SK-N-SH (cell line): ENCODE results near the gene SLC2A10. TPM values are rescaled to one million over a fixed set of nuclear protein-coding genes. Genes with fewer than 3 reads are reported as not detected.

ENCODE experiments used
- CTCF ChIA-PET: fragments of 300-600, 350-600 bp; formaldehyde crosslinking; extraction: SDS; loops from one replicate; lab custom pipeline; 2021; lab: Yijun Ruan, JAX
- POLR2A ChIA-PET: fragments of 350-600 bp; sonication (Branson Sonifier 250); formaldehyde crosslinking; extraction: SDS; loops from one replicate; lab custom pipeline; 2020; ENCODE audit warnings: antibody characterized with exemption, inconsistent platforms; lab: Yijun Ruan, JAX
- DNase-seq: peaks from one replicate; pipeline ENCODE4 v3.0.0; 2012
- H2AFZ ChIP-seq: fragments of 200-600 bp; sonication (generic); 2 replicates; pipeline ENCODE4 v1.8.1; 2016; ENCODE audit warnings: antibody characterized with exemption, mild to moderate bottlenecking, low read depth
- H3F3A ChIP-seq: fragments of 200-600 bp; sonication (generic); replicated peaks from 2 replicates; pipeline ENCODE3; 2016; ENCODE audit warnings: antibody characterized with exemption, mild to moderate bottlenecking; ENCODE audit not compliant: insufficient read depth
- H3K27ac ChIP-seq, 2 experiments: fragments of 200-500 bp in 1 of 2; fragments of 200-600 bp in 1 of 2; sonication (Bioruptor generic) in 1 of 2; sonication (generic), shearing (Covaris generic) in 1 of 2; 2 replicates each; pipeline versions ENCODE4 v1.5.1 to v1.6.1; 2014 to 2016; ENCODE audit warnings: low read depth in 2 of 2, inconsistent platforms in 1 of 2, low read length in 1 of 2, mild to moderate bottlenecking in 1 of 2, mixed read lengths in 1 of 2
- H3K27me3 ChIP-seq: fragments of 200-600 bp; sonication (generic), shearing (Covaris generic); 2 replicates; pipeline ENCODE4 v1.6.1; 2016; ENCODE audit warnings: mixed run types; ENCODE audit not compliant: insufficient read depth
- H3K36me3 ChIP-seq, 2 experiments: fragments of 200-500 bp in 1 of 2; fragments of 200-600 bp in 1 of 2; sonication (Bioruptor generic) in 1 of 2; sonication (generic) in 1 of 2; replicated peaks in 1 of 2; 2 replicates each; pipeline versions ENCODE3 to v1.5.1; 2014 to 2016; ENCODE audit warnings: low read length in 1 of 2, mild to moderate bottlenecking in 1 of 2; ENCODE audit not compliant: insufficient read depth in 2 of 2, control insufficient read depth in 1 of 2
- H3K4me1 ChIP-seq, 2 experiments: fragments of 200-500 bp in 1 of 2; fragments of 200-600 bp in 1 of 2; sonication (Bioruptor generic) in 1 of 2; sonication (generic), shearing (Covaris generic) in 1 of 2; 2 replicates each; pipeline versions ENCODE4 v1.5.1 to v1.6.1; 2014 to 2016; ENCODE audit warnings: low read depth in 1 of 2, low read length in 1 of 2, mixed run types in 1 of 2; ENCODE audit not compliant: insufficient read depth in 2 of 2, control insufficient read depth in 1 of 2
- H3K4me2 ChIP-seq: fragments of 200-600 bp; sonication (generic), shearing (Covaris generic); 2 replicates; pipeline ENCODE4 v1.6.1; 2017; ENCODE audit warnings: mixed run types
- H3K4me3 ChIP-seq, 2 experiments: fragments of 200-500 bp in 1 of 2; fragments of 200-600 bp in 1 of 2; sonication (Bioruptor generic) in 1 of 2; sonication (generic), shearing (Covaris generic) in 1 of 2; 2 replicates each; pipeline versions ENCODE4 v1.5.1 to v1.8.1; 2014 to 2016; ENCODE audit warnings: low read depth in 2 of 2, inconsistent platforms in 1 of 2, low read length in 1 of 2, mild to moderate bottlenecking in 1 of 2, mixed read lengths in 1 of 2, moderate library complexity in 1 of 2
- H3K79me2 ChIP-seq: fragments of 200-600 bp; sonication (generic); 2 replicates; pipeline ENCODE4 v1.8.1; 2017; ENCODE audit warnings: mild to moderate bottlenecking; ENCODE audit not compliant: insufficient read depth
- H3K9ac ChIP-seq: fragments of 200-600 bp; sonication (generic); 2 replicates; pipeline ENCODE4 v1.6.1; 2017; ENCODE audit warnings: mixed run types
- H3K9me2 ChIP-seq: fragments of 200-600 bp; sonication (generic); 2 replicates; pipeline ENCODE4 v1.6.1; 2017; ENCODE audit warnings: mixed run types
- H3K9me3 ChIP-seq: fragments of 200-600 bp; sonication (generic); 2 replicates; pipeline ENCODE4 v1.6.1; 2017; ENCODE audit warnings: mixed run types, mild to moderate bottlenecking, moderate library complexity
- H4K20me1 ChIP-seq: fragments of 200-600 bp; sonication (generic); 2 replicates; pipeline ENCODE4 v1.6.1; 2017; ENCODE audit warnings: mild to moderate bottlenecking, mixed run types; ENCODE audit not compliant: insufficient read depth
- CHD2 ChIP-seq: fragments of 150-350 bp; IDR thresholded peaks from 2 replicates; pipeline ENCODE4 v1.6.1; 2018; ENCODE audit warnings: low read length; ENCODE audit not compliant: partially characterized antibody
- ELF1 ChIP-seq: IDR thresholded peaks from 2 replicates; pipeline ENCODE4 v1.4.0; 2012
- EZH2phosphoT487 ChIP-seq: fragments of 200-600 bp; sonication (generic); IDR thresholded peaks from 2 replicates; pipeline ENCODE4 v1.6.1; 2017; ENCODE audit warnings: low read depth, mixed run types, mild to moderate bottlenecking, antibody characterized with exemption, moderate library complexity, borderline replicate concordance
- FOSL2 ChIP-seq: IDR thresholded peaks from 2 replicates; pipeline ENCODE4 v1.4.0; 2012; ENCODE audit warnings: low read depth, mild to moderate bottlenecking, moderate library complexity, borderline replicate concordance
- FOXM1 ChIP-seq: IDR thresholded peaks from 2 replicates; pipeline ENCODE4 v1.4.0; 2012; ENCODE audit warnings: low read depth, mild to moderate bottlenecking
- GATA2 ChIP-seq: sonication (generic); formaldehyde crosslinking; IDR thresholded peaks from 2 replicates; pipeline ENCODE4 v1.5.0; 2020; ENCODE audit warnings: mild to moderate bottlenecking, missing genetic modification reagents
- IRF3 ChIP-seq: fragments of 150-350 bp; IDR thresholded peaks from 2 replicates; pipeline ENCODE4 v1.6.1; 2016; ENCODE audit warnings: mild to moderate bottlenecking, low read depth, low read length
- MEF2A ChIP-seq: IDR thresholded peaks from 2 replicates; pipeline ENCODE4 v1.4.0; 2012; ENCODE audit warnings: low read depth, borderline replicate concordance
- MXI1 ChIP-seq: IDR thresholded peaks from 2 replicates; pipeline ENCODE4 v1.6.1; 2012; ENCODE audit warnings: mild to moderate bottlenecking, low read depth, low read length, improper control_type of control experiment
- NRF1 ChIP-seq: IDR thresholded peaks from 2 replicates; pipeline ENCODE4 v1.6.1; 2012; ENCODE audit warnings: low read depth, mild to moderate bottlenecking, low read length
- POLR2AphosphoS5 ChIP-seq: IDR thresholded peaks from 2 replicates; pipeline ENCODE4 v1.6.1; 2012; ENCODE audit warnings: low read depth, low read length
- RXRA ChIP-seq: IDR thresholded peaks from 2 replicates; pipeline ENCODE4 v1.4.0; 2012; ENCODE audit warnings: low read depth, mild to moderate bottlenecking, borderline replicate concordance
- SIN3A ChIP-seq: IDR thresholded peaks from 2 replicates; pipeline ENCODE4 v1.6.1; 2012; ENCODE audit warnings: low read depth, mild to moderate bottlenecking, low read length, moderate library complexity, borderline replicate concordance
- TAF1 ChIP-seq: IDR thresholded peaks from 2 replicates; pipeline ENCODE4 v1.6.1; 2012; ENCODE audit warnings: low read depth, mild to moderate bottlenecking, low read length, moderate library complexity, borderline replicate concordance
- USF2 ChIP-seq: fragments of 150-350 bp; IDR thresholded peaks from 2 replicates; pipeline ENCODE4 v1.6.1; 2017; ENCODE audit warnings: antibody characterized with exemption, low read length, low read depth, borderline replicate concordance
- YY1 ChIP-seq: IDR thresholded peaks from 2 replicates; pipeline ENCODE4 v1.4.0; 2012; ENCODE audit warnings: low read depth, mild to moderate bottlenecking
- WGBS: methylation state at CpG from one replicate; pipeline ENCODE4 v1.1.6; 2017; ENCODE audit warnings: low lambda C conversion rate; 5-methylcytosine and 5-hydroxymethylcytosine counted together
- polyA plus RNA-seq, 3 experiments: library from polyadenylated mRNA; depleted of rRNA; stranded (reverse); fragments of >200 nt; gene quantifications; 2 replicates each; pipeline ENCODE4 v1.2.3, GENCODE V29; 2012
- TF ChIP-seq, protein P1 (sequence below): IDR thresholded peaks from 2 replicates; pipeline ENCODE4; 2012
- TF ChIP-seq, protein P2 (sequence below): IDR thresholded peaks from 2 replicates; pipeline ENCODE4 v1.6.1; 2012; ENCODE audit warnings: mild to moderate bottlenecking, low read depth, low read length, moderate library complexity

The SLC2A10 gene
- polyA plus RNA-seq, 1 of the 3 experiments (the other 2 are of a cell fraction), result 12.6 TPM

- Histone ChIP-seq H3K4me2 (no peak overlapping the region), H3K79me2 (no peaks in the 10 kb centered on the region), H4K20me1 (no peaks in the 10 kb centered on the region), H3K4me1 (no peaks in the 10 kb centered on the region), H3K9ac (no peak overlapping the region), H3K9me3 (no peaks in the 10 kb centered on the region), H3K4me3 (no peak overlapping the region), H3K36me3 (peaks cover 0 to 14% of the 10 kb centered on the region in 2 experiments), H3F3A (no peaks in the 10 kb centered on the region), H3K27me3 (no peaks in the 10 kb centered on the region), H2AFZ (no peak overlapping the region), H3K9me2 (no peaks in the 10 kb centered on the region), H3K27ac (no peak overlapping the region)
- POLR2A ChIA-PET, result no interaction called here
- DNase-seq, result no peak
- CTCF ChIA-PET, result interaction anchor here (1.2 kb wide), 1 partner anchor 10 kb away, joined by 4 read pairs; no protein-coding TSS in a partner anchor
- TF ChIP-seq EZH2phosphoT487 (no peak), RXRA (no peak), GATA2 (no peak), USF2 (no peak), POLR2AphosphoS5 (no peak), MEF2A (no peak)
- TF ChIP-seq, protein P1, sequence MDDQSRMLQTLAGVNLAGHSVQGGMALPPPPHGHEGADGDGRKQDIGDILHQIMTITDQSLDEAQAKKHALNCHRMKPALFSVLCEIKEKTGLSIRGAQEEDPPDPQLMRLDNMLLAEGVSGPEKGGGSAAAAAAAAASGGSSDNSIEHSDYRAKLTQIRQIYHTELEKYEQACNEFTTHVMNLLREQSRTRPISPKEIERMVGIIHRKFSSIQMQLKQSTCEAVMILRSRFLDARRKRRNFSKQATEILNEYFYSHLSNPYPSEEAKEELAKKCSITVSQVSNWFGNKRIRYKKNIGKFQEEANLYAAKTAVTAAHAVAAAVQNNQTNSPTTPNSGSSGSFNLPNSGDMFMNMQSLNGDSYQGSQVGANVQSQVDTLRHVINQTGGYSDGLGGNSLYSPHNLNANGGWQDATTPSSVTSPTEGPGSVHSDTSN, result no peak
Observed at GRCh38 chr20:46720776-46721425, 11.5 kb downstream of the SLC2A10 start.

DNA sequence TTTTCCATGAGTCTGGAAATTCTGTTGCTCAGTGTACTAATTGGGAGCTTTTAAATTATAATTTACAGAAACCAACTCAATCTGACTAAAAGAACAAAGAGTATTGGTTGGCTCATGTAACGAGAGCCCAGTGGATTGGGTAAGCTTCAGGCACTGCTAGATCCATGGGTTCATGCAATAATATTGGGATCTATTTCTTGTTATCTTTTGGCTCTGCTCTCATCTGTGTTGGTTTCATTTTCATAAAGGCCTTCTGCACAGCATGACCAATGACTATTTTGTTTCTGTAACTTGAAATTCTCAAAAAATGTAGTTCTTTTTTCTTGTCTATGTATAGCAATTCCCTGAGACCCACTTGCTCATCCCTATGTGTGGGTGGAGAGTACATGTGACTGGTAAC, 12.0 kb downstream of the SLC2A10 start:
- Histone ChIP-seq H3K9ac (no peak overlapping the region), H3K27me3 (no peaks in the 10 kb centered on the region), H3K27ac (no peak overlapping the region), H3K79me2 (no peaks in the 10 kb centered on the region), H3K4me1 (no peaks in the 10 kb centered on the region), H3K9me2 (no peaks in the 10 kb centered on the region), H3K4me3 (no peak overlapping the region), H3F3A (no peaks in the 10 kb centered on the region), H3K4me2 (no peak overlapping the region), H2AFZ (no peak overlapping the region), H4K20me1 (no peaks in the 10 kb centered on the region), H3K36me3 (peaks cover 0 to 14% of the 10 kb centered on the region in 2 experiments), H3K9me3 (no peaks in the 10 kb centered on the region)
- WGBS, result 67% methylated on average over 1 of the region's 1 CpG
- DNase-seq, result no peak
- TF ChIP-seq CHD2 (no peak), SIN3A (no peak), TAF1 (no peak), GATA2 (no peak), NRF1 (no peak), IRF3 (no peak), FOSL2 (no peak), FOXM1 (no peak), MXI1 (no peak), ELF1 (no peak), YY1 (no peak), EZH2phosphoT487 (no peak)
- TF ChIP-seq, protein P2, sequence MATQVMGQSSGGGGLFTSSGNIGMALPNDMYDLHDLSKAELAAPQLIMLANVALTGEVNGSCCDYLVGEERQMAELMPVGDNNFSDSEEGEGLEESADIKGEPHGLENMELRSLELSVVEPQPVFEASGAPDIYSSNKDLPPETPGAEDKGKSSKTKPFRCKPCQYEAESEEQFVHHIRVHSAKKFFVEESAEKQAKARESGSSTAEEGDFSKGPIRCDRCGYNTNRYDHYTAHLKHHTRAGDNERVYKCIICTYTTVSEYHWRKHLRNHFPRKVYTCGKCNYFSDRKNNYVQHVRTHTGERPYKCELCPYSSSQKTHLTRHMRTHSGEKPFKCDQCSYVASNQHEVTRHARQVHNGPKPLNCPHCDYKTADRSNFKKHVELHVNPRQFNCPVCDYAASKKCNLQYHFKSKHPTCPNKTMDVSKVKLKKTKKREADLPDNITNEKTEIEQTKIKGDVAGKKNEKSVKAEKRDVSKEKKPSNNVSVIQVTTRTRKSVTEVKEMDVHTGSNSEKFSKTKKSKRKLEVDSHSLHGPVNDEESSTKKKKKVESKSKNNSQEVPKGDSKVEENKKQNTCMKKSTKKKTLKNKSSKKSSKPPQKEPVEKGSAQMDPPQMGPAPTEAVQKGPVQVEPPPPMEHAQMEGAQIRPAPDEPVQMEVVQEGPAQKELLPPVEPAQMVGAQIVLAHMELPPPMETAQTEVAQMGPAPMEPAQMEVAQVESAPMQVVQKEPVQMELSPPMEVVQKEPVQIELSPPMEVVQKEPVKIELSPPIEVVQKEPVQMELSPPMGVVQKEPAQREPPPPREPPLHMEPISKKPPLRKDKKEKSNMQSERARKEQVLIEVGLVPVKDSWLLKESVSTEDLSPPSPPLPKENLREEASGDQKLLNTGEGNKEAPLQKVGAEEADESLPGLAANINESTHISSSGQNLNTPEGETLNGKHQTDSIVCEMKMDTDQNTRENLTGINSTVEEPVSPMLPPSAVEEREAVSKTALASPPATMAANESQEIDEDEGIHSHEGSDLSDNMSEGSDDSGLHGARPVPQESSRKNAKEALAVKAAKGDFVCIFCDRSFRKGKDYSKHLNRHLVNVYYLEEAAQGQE, result no peak
- TF ChIP-seq, protein P1, result no peak
- POLR2A ChIA-PET, result no interaction called here
- CTCF ChIA-PET, result interaction anchor here (1.2 kb wide), 1 partner anchor 11 kb away, joined by 4 read pairs; no protein-coding TSS in a partner anchor
